Keratinocyte (primary cell): ENCODE data around the gene FGB. TPM values are rescaled to one million over a fixed set of nuclear protein-coding genes. Genes with fewer than 3 reads are reported as not detected.

Experiments used
- DNase-seq: peaks from one replicate; pipeline ENCODE4 v3.0.0-alpha.2; 2011; ENCODE audit warnings: low read depth, missing footprints, low spot score
- FAIRE-seq: peaks from 2 replicates; lab custom pipeline; 2011; peaks lifted over from hg19 to GRCh38; lab: Jason Lieb, UNC
- H2AFZ ChIP-seq: 2 replicates; pipeline ENCODE4 v1.6.0; 2012; ENCODE audit warnings: low read length, control low read depth, inconsistent platforms; ENCODE audit not compliant: control insufficient read depth
- H3K27ac ChIP-seq: 2 replicates; pipeline ENCODE4 v1.5.1; 2011; ENCODE audit warnings: low read length; ENCODE audit not compliant: control insufficient read depth, insufficient read depth
- H3K27me3 ChIP-seq: 3 replicates; pipeline ENCODE4 v1.6.0; 2011; ENCODE audit warnings: low read length; ENCODE audit not compliant: control insufficient read depth, insufficient read depth; ENCODE audit errors: extremely low read depth
- H3K36me3 ChIP-seq, 2 experiments: 2 replicates in 1 of 2; 3 replicates in 1 of 2; pipeline ENCODE4 v1.5.1; 2011; ENCODE audit warnings: low read length in 2 of 2, mild to moderate bottlenecking in 1 of 2; ENCODE audit not compliant: control insufficient read depth in 2 of 2, insufficient read depth in 2 of 2; ENCODE audit errors: extremely low read depth in 1 of 2
- H3K4me1 ChIP-seq: 3 replicates; pipeline ENCODE4 v1.5.1; 2011; ENCODE audit warnings: low read length; ENCODE audit not compliant: control insufficient read depth, insufficient read depth; ENCODE audit errors: extremely low read depth
- H3K4me2 ChIP-seq: 3 replicates; pipeline ENCODE4 v1.6.0; 2011; ENCODE audit warnings: low read depth, low read length; ENCODE audit not compliant: control insufficient read depth, insufficient read depth; ENCODE audit errors: extremely low read depth
- H3K4me3 ChIP-seq, 3 experiments: fragments of 200-600 bp in 1 of 3; sonication (generic) in 1 of 3; 2 replicates in 2 of 3; 3 replicates in 1 of 3; pipeline ENCODE4 v1.5.1; 2011 to 2016; ENCODE audit warnings: low read length in 3 of 3, mild to moderate bottlenecking in 3 of 3, control low read depth in 2 of 3, inconsistent platforms in 1 of 3, low read depth in 1 of 3, mixed read lengths in 1 of 3, mixed run types in 1 of 3, moderate library complexity in 1 of 3; ENCODE audit not compliant: control insufficient read depth in 2 of 3, insufficient read depth in 2 of 3; ENCODE audit errors: extremely low read depth in 1 of 3
- H3K79me2 ChIP-seq: 2 replicates; pipeline ENCODE4 v1.6.0; 2012; ENCODE audit warnings: low read length; ENCODE audit not compliant: control insufficient read depth, insufficient read depth
- H3K9ac ChIP-seq: 3 replicates; pipeline ENCODE4 v1.6.0; 2011; ENCODE audit warnings: low read length; ENCODE audit not compliant: control insufficient read depth, insufficient read depth; ENCODE audit errors: extremely low read depth
- H3K9me1 ChIP-seq: 3 replicates; pipeline ENCODE4 v1.6.0; 2011; ENCODE audit warnings: low read length; ENCODE audit not compliant: control insufficient read depth, insufficient read depth; ENCODE audit errors: extremely low read depth
- H3K9me3 ChIP-seq: 2 replicates; pipeline ENCODE4 v1.5.1; 2012; ENCODE audit warnings: low read depth, low read length; ENCODE audit not compliant: control insufficient read depth
- H4K20me1 ChIP-seq: 3 replicates; pipeline ENCODE4 v1.6.0; 2011; ENCODE audit warnings: low read length; ENCODE audit not compliant: control insufficient read depth, insufficient read depth; ENCODE audit errors: extremely low read depth
- CTCF ChIP-seq, 3 experiments: IDR thresholded peaks in 1 of 3; conservative IDR thresholded peaks in 1 of 3; optimal IDR thresholded peaks in 1 of 3; 2 replicates in 2 of 3; 3 replicates in 1 of 3; pipeline versions ENCODE3 to v1.5.1; 2011; ENCODE audit warnings: low read length in 3 of 3, mild to moderate bottlenecking in 3 of 3, moderate library complexity in 2 of 3, control low read depth in 1 of 3, inconsistent platforms in 1 of 3; ENCODE audit not compliant: insufficient read depth in 2 of 3; ENCODE audit errors: extremely low read depth in 1 of 3
- EZH2 ChIP-seq: IDR thresholded peaks from one replicate; pipeline ENCODE4 v1.6.1; 2012; ENCODE audit warnings: inconsistent platforms, mild to moderate bottlenecking, low read length, moderate library complexity
- dilution Hi-C: fragments of 300-500 bp; cut with MboI; formaldehyde crosslinking; loops from one replicate; pipeline ENCODE4 v1.7.0; 2020; ENCODE audit warnings: low sequenced_read_pairs; ENCODE audit not compliant: extremely low pct_ligation_motif_present
- polyA plus RNA-seq, 5 experiments: library from polyadenylated mRNA; depleted of rRNA in 3 of 5; stranded (reverse) in 3 of 5; stranded (forward) in 1 of 5; unstranded in 1 of 5; fragments of >200 nt; gene quantifications; 1 replicate in 1 of 5; 2 replicates in 3 of 5; 3 replicates in 1 of 5; pipeline versions ENCODE4 v1.2.1 to v1.2.3, GENCODE V29; 2011 to 2012; ENCODE audit warnings: missing spikeins in 2 of 5, low read depth in 1 of 5, low replicate concordance in 1 of 5

The FGB gene
- polyA plus RNA-seq, 1 donor (not counting 4 experiments of a cell fraction or from before 2014, with no cell fraction given) = not detected

- no peaks in the 10 kb centered on the region for H4K20me1 ChIP-seq
- no peak overlapping the region for H3K27ac ChIP-seq
- no peaks in the 10 kb centered on the region for H3K79me2 ChIP-seq
- TF ChIP-seq CTCF (optimal IDR thresholded peaks at IDR 0.05 in 1 of 3, IDR thresholded peaks at IDR 0.05 in 1 of 3, conservative IDR thresholded peaks at IDR 0.05 in 1 of 3; ENCODE audit: extremely low read depth in 1 of 3, insufficient read depth in 2 of 3, low read length in 3 of 3) (no peak), EZH2 (no peak)
- no peak overlapping the region for H3K4me2 ChIP-seq
- no peaks in the 10 kb centered on the region for H3K4me1 ChIP-seq
- H3K4me3 ChIP-seq = no peak overlapping the region
- H2AFZ ChIP-seq = no peak overlapping the region
- no peaks in the 10 kb centered on the region for H3K9me1 ChIP-seq
- no peaks in the 10 kb centered on the region for H3K9me3 ChIP-seq
- H3K9ac ChIP-seq = no peak overlapping the region
- no peaks in the 10 kb centered on the region for H3K27me3 ChIP-seq
- dilution Hi-C loops = no loop called here
- FAIRE-seq = no peak
- DNase-seq = no peak
- no peaks in the 10 kb centered on the region for H3K36me3 ChIP-seq
These were observed 3.9 kb downstream of the FGB start for GRCh38 chr4:154566639-154567204.

GRCh38 chr4:154569028-154569427 is 6.2 kb downstream of the FGB start:
- no peaks in the 10 kb centered on the region for H3K9me3 ChIP-seq
- dilution Hi-C loops = no loop called here
- FAIRE-seq (no peak), DNase-seq (no peak)
- no peak overlapping the region for H3K4me3 ChIP-seq
- TF ChIP-seq EZH2 (no peak), CTCF (optimal IDR thresholded peaks at IDR 0.05 in 1 of 3, IDR thresholded peaks at IDR 0.05 in 1 of 3, conservative IDR thresholded peaks at IDR 0.05 in 1 of 3; ENCODE audit: extremely low read depth in 1 of 3, insufficient read depth in 2 of 3, low read length in 3 of 3) (no peak)
- no peak overlapping the region for H2AFZ ChIP-seq
- H3K36me3 ChIP-seq = no peaks in the 10 kb centered on the region
- H3K27ac ChIP-seq = no peak overlapping the region
- H3K4me2 ChIP-seq = no peak overlapping the region
- no peaks in the 10 kb centered on the region for H3K79me2 ChIP-seq
- no peak overlapping the region for H3K9ac ChIP-seq
- no peaks in the 10 kb centered on the region for H3K27me3 ChIP-seq
- no peaks in the 10 kb centered on the region for H3K4me1 ChIP-seq
- no peaks in the 10 kb centered on the region for H4K20me1 ChIP-seq
- H3K9me1 ChIP-seq = no peaks in the 10 kb centered on the region
